ENCODE data around the gene COL17A1.

The COL17A1 gene

GRCh38 chr10:104072786-104073185 lies 12.9 kb downstream of the COL17A1 start:
- no peaks in the 10 kb centered on the region for H3K9me3 ChIP-seq (ENCODE audit: control insufficient read depth in 1 of 2, low read length in 2 of 2)
- H3K4me1 ChIP-seq (ENCODE audit: control insufficient read depth in 1 of 2, insufficient read depth in 2 of 2, low read length in 2 of 2), result no peaks in the 10 kb centered on the region
- no peaks in the 10 kb centered on the region for H3K27me3 ChIP-seq (ENCODE audit: low read depth, low read length)
- H3K27ac ChIP-seq (ENCODE audit: low read length), result no peak overlapping the region
- no peak overlapping the region for H3K4me3 ChIP-seq (ENCODE audit: low read depth in 1 of 2, low read length in 2 of 2)
- no peaks in the 10 kb centered on the region for H3K36me3 ChIP-seq (ENCODE audit: control insufficient read depth in 1 of 2, insufficient read depth in 2 of 2, low read length in 2 of 2)

- Histone ChIP-seq H3K4me1 (ENCODE audit: control insufficient read depth in 1 of 2, insufficient read depth in 2 of 2, low read length in 2 of 2) (no peaks in the 10 kb centered on the region), H3K4me3 (ENCODE audit: low read depth in 1 of 2, low read length in 2 of 2) (no peak overlapping the region), H3K36me3 (ENCODE audit: control insufficient read depth in 1 of 2, insufficient read depth in 2 of 2, low read length in 2 of 2) (no peaks in the 10 kb centered on the region), H3K27me3 (ENCODE audit: low read depth, low read length) (no peaks in the 10 kb centered on the region), H3K27ac (ENCODE audit: low read length) (no peak overlapping the region), H3K9me3 (ENCODE audit: control insufficient read depth in 1 of 2, low read length in 2 of 2) (no peaks in the 10 kb centered on the region)
Observed at GRCh38 chr10:104069613-104070012, 16.1 kb downstream of the COL17A1 start.

DNA sequence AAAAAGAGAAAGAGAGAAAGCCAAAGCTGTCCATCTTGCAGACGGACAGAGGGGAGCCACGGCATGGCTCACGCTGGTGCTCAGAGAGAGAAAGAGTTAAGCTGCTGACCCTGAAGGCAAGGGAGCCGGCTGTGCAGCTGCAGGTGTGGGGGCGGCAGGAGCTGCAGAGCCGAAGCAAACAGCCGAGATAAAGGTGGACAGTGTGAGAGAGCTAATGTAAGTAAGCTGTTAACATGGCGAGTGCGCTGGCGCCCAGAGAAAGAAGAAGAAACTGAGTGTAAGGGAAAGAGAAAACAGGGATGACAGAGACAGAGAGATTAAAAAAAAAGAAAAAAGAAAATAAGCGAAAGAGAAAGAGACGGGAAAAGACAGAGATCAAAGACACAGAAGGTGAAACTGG lies 18.2 kb downstream of the COL17A1 start:
- Histone ChIP-seq H3K9me3 (ENCODE audit: control insufficient read depth in 1 of 2, low read length in 2 of 2) (no peaks in the 10 kb centered on the region), H3K27ac (ENCODE audit: low read length) (no peak overlapping the region), H3K27me3 (ENCODE audit: low read depth, low read length) (no peaks in the 10 kb centered on the region), H3K36me3 (ENCODE audit: control insufficient read depth in 1 of 2, insufficient read depth in 2 of 2, low read length in 2 of 2) (no peaks in the 10 kb centered on the region), H3K4me3 (ENCODE audit: low read depth in 1 of 2, low read length in 2 of 2) (no peak overlapping the region), H3K4me1 (ENCODE audit: control insufficient read depth in 1 of 2, insufficient read depth in 2 of 2, low read length in 2 of 2) (no peaks in the 10 kb centered on the region)

DNA sequence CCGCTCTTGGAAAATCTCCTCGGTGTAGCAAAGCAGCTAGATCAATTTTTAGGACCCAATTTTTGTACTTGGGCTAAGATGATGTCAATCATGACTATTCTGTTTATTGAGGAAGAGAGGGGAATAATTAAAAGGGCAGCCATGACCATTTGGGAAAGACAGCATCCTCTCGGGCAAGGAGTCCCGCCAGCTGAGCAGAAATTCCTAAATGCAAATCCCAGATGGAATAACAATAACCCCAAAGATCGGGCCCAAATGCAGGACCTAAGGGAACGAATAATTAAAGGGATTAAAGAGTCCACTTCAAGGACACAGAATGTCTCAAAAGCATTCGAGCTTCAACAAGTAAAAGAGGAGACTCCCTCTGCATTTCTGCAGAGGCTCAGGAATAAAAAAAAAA lies 18.7 kb downstream of the COL17A1 start:
- no peak overlapping the region for H3K4me3 ChIP-seq (ENCODE audit: low read depth in 1 of 2, low read length in 2 of 2)
- H3K27me3 ChIP-seq (ENCODE audit: low read depth, low read length), result no peaks in the 10 kb centered on the region
- no peaks in the 10 kb centered on the region for H3K4me1 ChIP-seq (ENCODE audit: control insufficient read depth in 1 of 2, insufficient read depth in 2 of 2, low read length in 2 of 2)
- no peaks in the 10 kb centered on the region for H3K36me3 ChIP-seq (ENCODE audit: control insufficient read depth in 1 of 2, insufficient read depth in 2 of 2, low read length in 2 of 2)
- no peaks in the 10 kb centered on the region for H3K9me3 ChIP-seq (ENCODE audit: control insufficient read depth in 1 of 2, low read length in 2 of 2)
- H3K27ac ChIP-seq (ENCODE audit: low read length), result no peak overlapping the region

DNA sequence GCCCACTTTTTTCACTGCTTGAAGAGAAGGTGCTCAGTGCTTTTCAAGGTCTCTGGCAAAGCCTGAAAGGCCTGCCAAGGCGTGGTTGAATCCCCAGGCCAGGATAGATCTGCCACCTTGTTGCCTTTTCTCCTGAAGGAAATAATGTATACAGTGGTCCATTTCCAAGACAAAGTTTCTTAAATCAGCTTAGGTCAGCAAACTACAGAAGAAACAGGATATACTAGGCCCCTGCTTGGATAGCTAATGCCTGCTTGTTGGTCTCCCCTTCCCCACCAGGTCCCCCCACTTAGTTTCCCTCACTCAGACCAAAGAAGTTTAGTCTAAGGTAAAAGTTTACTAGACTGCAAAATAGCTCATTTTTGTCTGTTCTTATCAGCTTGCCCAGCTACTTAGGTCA lies 19.9 kb downstream of the COL17A1 start:
- Histone ChIP-seq H3K36me3 (ENCODE audit: control insufficient read depth in 1 of 2, insufficient read depth in 2 of 2, low read length in 2 of 2) (no peaks in the 10 kb centered on the region), H3K27ac (ENCODE audit: low read length) (no peak overlapping the region), H3K4me1 (ENCODE audit: control insufficient read depth in 1 of 2, insufficient read depth in 2 of 2, low read length in 2 of 2) (no peaks in the 10 kb centered on the region), H3K4me3 (ENCODE audit: low read depth in 1 of 2, low read length in 2 of 2) (no peak overlapping the region), H3K9me3 (ENCODE audit: control insufficient read depth in 1 of 2, low read length in 2 of 2) (no peaks in the 10 kb centered on the region), H3K27me3 (ENCODE audit: low read depth, low read length) (no peaks in the 10 kb centered on the region)

DNA sequence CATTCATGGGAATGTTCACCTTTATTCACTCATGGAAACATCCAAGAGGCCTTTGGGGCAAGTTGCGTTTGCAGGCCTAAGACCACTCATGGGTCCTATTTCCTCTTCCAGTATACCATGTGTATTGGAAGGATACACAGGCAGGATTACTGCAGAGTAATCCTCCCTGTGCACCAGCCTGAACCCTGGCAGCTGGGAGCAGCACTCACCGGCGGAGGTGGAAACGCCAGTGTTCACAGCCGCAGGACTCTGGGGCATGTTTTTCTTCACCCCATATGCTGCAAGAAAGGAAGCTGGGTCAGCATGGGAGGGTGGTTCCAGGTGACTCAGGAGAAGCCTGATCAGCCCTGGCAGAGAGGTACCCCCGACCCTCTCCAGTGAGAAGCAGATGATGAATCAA lies 24.5 kb downstream of the COL17A1 start:
- Histone ChIP-seq H3K27me3 (ENCODE audit: low read depth, low read length) (no peaks in the 10 kb centered on the region), H3K36me3 (ENCODE audit: control insufficient read depth in 1 of 2, insufficient read depth in 2 of 2, low read length in 2 of 2) (no peaks in the 10 kb centered on the region), H3K9me3 (ENCODE audit: control insufficient read depth in 1 of 2, low read length in 2 of 2) (no peaks in the 10 kb centered on the region), H3K4me1 (ENCODE audit: control insufficient read depth in 1 of 2, insufficient read depth in 2 of 2, low read length in 2 of 2) (no peaks in the 10 kb centered on the region), H3K4me3 (ENCODE audit: low read depth in 1 of 2, low read length in 2 of 2) (no peak overlapping the region), H3K27ac (ENCODE audit: low read length) (no peak overlapping the region)

DNA sequence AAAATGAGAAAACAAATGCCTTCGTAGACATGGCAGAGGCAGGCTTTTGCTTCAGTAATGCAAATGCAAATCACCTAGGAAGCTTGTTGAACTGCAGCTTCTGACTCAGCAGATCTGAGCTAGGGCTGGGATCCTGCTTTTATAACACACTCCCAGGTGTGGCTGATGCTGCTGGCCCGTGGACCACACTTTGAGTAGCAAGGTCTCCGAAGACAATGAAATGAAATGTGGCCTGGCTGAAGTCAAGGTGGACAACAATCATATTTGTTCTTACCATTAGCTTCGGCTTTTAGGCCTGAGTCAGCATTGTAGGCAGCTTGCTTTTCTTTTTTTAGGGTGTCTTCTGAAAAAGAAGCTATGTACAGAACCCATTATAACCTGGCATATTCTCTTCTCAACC lies 26.3 kb downstream of the COL17A1 start:
- H3K4me1 ChIP-seq (ENCODE audit: control insufficient read depth in 1 of 2, insufficient read depth in 2 of 2, low read length in 2 of 2), result no peaks in the 10 kb centered on the region
- H3K4me3 ChIP-seq (ENCODE audit: low read depth in 1 of 2, low read length in 2 of 2), result no peak overlapping the region

GRCh38 chr10:104057717-104058116 lies 28.0 kb downstream of the COL17A1 start:
- no peak overlapping the region for H3K4me3 ChIP-seq (ENCODE audit: low read depth in 1 of 2, low read length in 2 of 2)
- no peaks in the 10 kb centered on the region for H3K9me3 ChIP-seq (ENCODE audit: control insufficient read depth in 1 of 2, low read length in 2 of 2)
- no peaks in the 10 kb centered on the region for H3K36me3 ChIP-seq (ENCODE audit: control insufficient read depth in 1 of 2, insufficient read depth in 2 of 2, low read length in 2 of 2)
- H3K27ac ChIP-seq (ENCODE audit: low read length), result no peak overlapping the region
- H3K27me3 ChIP-seq (ENCODE audit: low read depth, low read length), result no peaks in the 10 kb centered on the region
- no peaks in the 10 kb centered on the region for H3K4me1 ChIP-seq (ENCODE audit: control insufficient read depth in 1 of 2, insufficient read depth in 2 of 2, low read length in 2 of 2)

More for the DNA sequence above, 26.3 kb downstream of the COL17A1 start:
- Histone ChIP-seq H3K9me3 (ENCODE audit: control insufficient read depth in 1 of 2, low read length in 2 of 2) (no peaks in the 10 kb centered on the region), H3K27ac (ENCODE audit: low read length) (no peak overlapping the region), H3K27me3 (ENCODE audit: low read depth, low read length) (no peaks in the 10 kb centered on the region), H3K36me3 (ENCODE audit: control insufficient read depth in 1 of 2, insufficient read depth in 2 of 2, low read length in 2 of 2) (no peaks in the 10 kb centered on the region)

DNA sequence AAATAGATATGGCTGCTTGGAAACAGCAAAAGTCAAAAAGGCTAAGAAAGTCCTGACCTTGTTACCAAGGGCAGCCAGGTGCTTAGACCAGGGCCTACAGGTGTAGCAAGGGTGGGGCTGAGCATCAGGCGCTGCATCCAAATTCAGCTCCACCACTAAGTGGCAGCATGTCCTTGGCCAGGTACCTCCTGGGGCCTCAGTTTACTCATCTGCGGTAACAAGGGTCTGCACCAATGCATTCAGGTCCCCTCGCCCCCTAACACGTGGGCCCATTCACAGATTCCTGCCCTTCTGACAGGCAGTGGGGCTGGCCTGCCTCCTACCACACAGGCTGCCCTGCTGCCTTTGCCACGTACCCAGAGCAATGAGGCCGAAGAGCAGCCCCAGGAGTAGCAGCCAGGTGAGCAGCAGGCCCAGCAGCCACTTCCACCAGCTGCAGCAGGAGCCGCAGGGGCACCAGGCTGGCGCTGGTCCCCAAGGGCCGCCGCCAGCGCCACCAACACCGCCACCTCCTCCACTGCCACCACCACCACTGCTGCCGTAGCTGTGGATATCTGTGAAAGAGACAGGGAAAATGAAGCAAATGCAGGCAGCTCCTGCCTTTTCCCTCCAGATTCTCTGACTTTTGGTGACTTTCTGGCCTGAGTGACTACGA lies 28.9 kb downstream of the COL17A1 start:
- Histone ChIP-seq H3K4me3 (ENCODE audit: low read depth in 1 of 2, low read length in 2 of 2) (no peak overlapping the region), H3K36me3 (ENCODE audit: control insufficient read depth in 1 of 2, insufficient read depth in 2 of 2, low read length in 2 of 2) (no peaks in the 10 kb centered on the region), H3K27ac (ENCODE audit: low read length) (no peak overlapping the region), H3K27me3 (ENCODE audit: low read depth, low read length) (no peaks in the 10 kb centered on the region), H3K9me3 (ENCODE audit: control insufficient read depth in 1 of 2, low read length in 2 of 2) (no peaks in the 10 kb centered on the region), H3K4me1 (ENCODE audit: control insufficient read depth in 1 of 2, insufficient read depth in 2 of 2, low read length in 2 of 2) (no peaks in the 10 kb centered on the region)

GRCh38 chr10:104054430-104054829 lies 31.2 kb downstream of the COL17A1 start:
- Histone ChIP-seq H3K4me1 (ENCODE audit: control insufficient read depth in 1 of 2, insufficient read depth in 2 of 2, low read length in 2 of 2) (no peaks in the 10 kb centered on the region), H3K27ac (ENCODE audit: low read length) (no peak overlapping the region), H3K27me3 (ENCODE audit: low read depth, low read length) (no peaks in the 10 kb centered on the region), H3K36me3 (ENCODE audit: control insufficient read depth in 1 of 2, insufficient read depth in 2 of 2, low read length in 2 of 2) (no peaks in the 10 kb centered on the region), H3K4me3 (ENCODE audit: low read depth in 1 of 2, low read length in 2 of 2) (no peak overlapping the region), H3K9me3 (ENCODE audit: control insufficient read depth in 1 of 2, low read length in 2 of 2) (no peaks in the 10 kb centered on the region)

DNA sequence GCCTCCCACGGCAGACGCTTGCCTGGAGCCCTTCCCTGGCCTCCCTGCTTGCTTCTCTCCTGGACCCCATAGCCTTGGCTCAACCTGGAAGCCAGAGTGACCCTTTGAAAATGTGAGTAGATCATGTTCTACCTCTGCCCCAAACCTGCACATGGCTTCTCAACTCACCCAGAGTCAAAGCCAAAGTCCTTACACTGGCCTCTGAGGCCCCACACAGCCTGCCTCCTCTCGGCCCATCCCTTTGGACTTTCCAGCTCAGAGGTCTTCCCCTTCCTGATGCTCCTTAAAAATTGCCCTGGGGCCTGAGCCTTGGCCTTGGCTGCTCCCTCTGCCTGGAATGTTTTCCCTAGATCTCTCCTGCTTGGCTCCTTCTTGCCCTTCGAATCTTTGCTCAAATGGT lies 32.5 kb downstream of the COL17A1 start:
- no peaks in the 10 kb centered on the region for H3K9me3 ChIP-seq (ENCODE audit: control insufficient read depth in 1 of 2, low read length in 2 of 2)

GRCh38 chr10:104052431-104052830 lies 33.2 kb downstream of the COL17A1 start:
- H3K4me3 ChIP-seq (ENCODE audit: low read depth in 1 of 2, low read length in 2 of 2), result no peak overlapping the region
- peak overlapping the region; percentile 63 for H3K27ac ChIP-seq (ENCODE audit: low read length)
- H3K9me3 ChIP-seq (ENCODE audit: control insufficient read depth in 1 of 2, low read length in 2 of 2), result no peaks in the 10 kb centered on the region
- no peaks in the 10 kb centered on the region for H3K4me1 ChIP-seq (ENCODE audit: control insufficient read depth in 1 of 2, insufficient read depth in 2 of 2, low read length in 2 of 2)
- no peaks in the 10 kb centered on the region for H3K36me3 ChIP-seq (ENCODE audit: control insufficient read depth in 1 of 2, insufficient read depth in 2 of 2, low read length in 2 of 2)
- no peaks in the 10 kb centered on the region for H3K27me3 ChIP-seq (ENCODE audit: low read depth, low read length)

More for the DNA sequence above, 32.5 kb downstream of the COL17A1 start:
- no peaks in the 10 kb centered on the region for H3K36me3 ChIP-seq (ENCODE audit: control insufficient read depth in 1 of 2, insufficient read depth in 2 of 2, low read length in 2 of 2)
- no peaks in the 10 kb centered on the region for H3K27me3 ChIP-seq (ENCODE audit: low read depth, low read length)
- H3K4me3 ChIP-seq (ENCODE audit: low read depth in 1 of 2, low read length in 2 of 2), result no peak overlapping the region
- no peak overlapping the region for H3K27ac ChIP-seq (ENCODE audit: low read length)
- H3K4me1 ChIP-seq (ENCODE audit: control insufficient read depth in 1 of 2, insufficient read depth in 2 of 2, low read length in 2 of 2), result no peaks in the 10 kb centered on the region

Measured in muscle layer of duodenum (tissue), 2 donors.